OCI-LY1 (cell line): ENCODE measurements around the gene CD302.

Experiments
- EZH2 ChIP-seq: fragments of 200-600 bp; sonication (generic), shearing (Covaris generic); IDR thresholded peaks from 2 replicates; pipeline ENCODE4 v1.8.0; 2017; ENCODE audit warnings: borderline replicate concordance, mixed run types, mild to moderate bottlenecking, antibody characterized with exemption, low read length, moderate library complexity, mixed read lengths
- TF ChIP-seq, protein P1 (sequence below): fragments of 200-600 bp; sonication (generic), shearing (Covaris generic); IDR thresholded peaks from 2 replicates; pipeline ENCODE4 v1.5.1; 2017; ENCODE audit warnings: mild to moderate bottlenecking, antibody characterized with exemption, low read length, moderate library complexity, mixed read lengths

DNA sequence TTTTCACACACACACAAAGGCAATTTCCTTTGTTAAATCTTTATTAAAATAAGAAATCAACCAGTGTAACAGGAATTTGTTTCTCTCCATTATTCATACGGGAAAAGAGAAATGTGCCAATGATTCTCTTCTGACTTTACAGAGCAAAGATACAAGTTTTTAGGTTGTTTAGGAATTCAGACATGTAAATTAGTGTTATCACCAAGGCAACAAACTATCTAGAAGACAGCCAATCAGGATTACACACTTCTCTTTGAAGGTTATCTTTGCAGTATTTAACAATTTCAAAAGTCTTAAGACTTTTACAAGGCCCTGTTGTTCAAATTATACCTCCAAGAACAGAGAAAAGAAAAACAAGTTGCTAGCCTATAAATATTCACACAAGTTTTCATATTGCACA, 14.5 kb downstream of the CD302 start:
- TF ChIP-seq, protein P1, sequence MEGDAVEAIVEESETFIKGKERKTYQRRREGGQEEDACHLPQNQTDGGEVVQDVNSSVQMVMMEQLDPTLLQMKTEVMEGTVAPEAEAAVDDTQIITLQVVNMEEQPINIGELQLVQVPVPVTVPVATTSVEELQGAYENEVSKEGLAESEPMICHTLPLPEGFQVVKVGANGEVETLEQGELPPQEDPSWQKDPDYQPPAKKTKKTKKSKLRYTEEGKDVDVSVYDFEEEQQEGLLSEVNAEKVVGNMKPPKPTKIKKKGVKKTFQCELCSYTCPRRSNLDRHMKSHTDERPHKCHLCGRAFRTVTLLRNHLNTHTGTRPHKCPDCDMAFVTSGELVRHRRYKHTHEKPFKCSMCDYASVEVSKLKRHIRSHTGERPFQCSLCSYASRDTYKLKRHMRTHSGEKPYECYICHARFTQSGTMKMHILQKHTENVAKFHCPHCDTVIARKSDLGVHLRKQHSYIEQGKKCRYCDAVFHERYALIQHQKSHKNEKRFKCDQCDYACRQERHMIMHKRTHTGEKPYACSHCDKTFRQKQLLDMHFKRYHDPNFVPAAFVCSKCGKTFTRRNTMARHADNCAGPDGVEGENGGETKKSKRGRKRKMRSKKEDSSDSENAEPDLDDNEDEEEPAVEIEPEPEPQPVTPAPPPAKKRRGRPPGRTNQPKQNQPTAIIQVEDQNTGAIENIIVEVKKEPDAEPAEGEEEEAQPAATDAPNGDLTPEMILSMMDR: no peak
- TF ChIP-seq EZH2: no peak
